B cell (primary cell): ENCODE data around the gene RRAGA.
A peak's percentile ranks its signal among the peaks of the same experiment; 100 is the strongest.

Experiments used
- EZH2 ChIP-seq: IDR thresholded peaks from 2 replicates; pipeline ENCODE4 v1.6.1; 2012; ENCODE audit warnings: borderline replicate concordance, low read depth, mild to moderate bottlenecking, moderate library complexity, low read length; ENCODE audit not compliant: insufficient read depth, poor library complexity, severe bottlenecking
- TF ChIP-seq, protein P1 (sequence below): fragments of 200-600 bp; IDR thresholded peaks from one replicate; pipeline ENCODE4 v1.8.0; 2022; ENCODE audit warnings: antibody characterized with exemption, mild to moderate bottlenecking

DNA sequence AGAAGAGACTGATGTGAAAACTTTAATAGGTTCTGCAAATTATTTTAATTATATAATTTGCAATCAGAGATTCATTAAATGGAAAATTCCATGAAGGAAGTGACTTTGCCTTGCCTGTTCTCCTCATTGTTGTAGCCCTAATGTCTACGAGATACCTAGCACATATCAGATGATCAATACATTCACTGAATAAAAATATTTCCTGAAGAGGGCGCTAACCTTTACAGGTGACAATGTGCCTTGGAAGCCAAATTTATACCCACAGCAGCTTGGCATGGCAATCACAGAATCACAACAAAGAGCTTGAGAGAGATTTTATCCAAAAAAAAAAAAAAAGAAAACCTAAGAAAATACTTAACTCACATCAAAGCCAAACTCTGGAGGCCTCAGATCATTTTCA, 36.1 kb downstream of the RRAGA start:
- no peak for TF ChIP-seq EZH2
- TF ChIP-seq, protein P1, sequence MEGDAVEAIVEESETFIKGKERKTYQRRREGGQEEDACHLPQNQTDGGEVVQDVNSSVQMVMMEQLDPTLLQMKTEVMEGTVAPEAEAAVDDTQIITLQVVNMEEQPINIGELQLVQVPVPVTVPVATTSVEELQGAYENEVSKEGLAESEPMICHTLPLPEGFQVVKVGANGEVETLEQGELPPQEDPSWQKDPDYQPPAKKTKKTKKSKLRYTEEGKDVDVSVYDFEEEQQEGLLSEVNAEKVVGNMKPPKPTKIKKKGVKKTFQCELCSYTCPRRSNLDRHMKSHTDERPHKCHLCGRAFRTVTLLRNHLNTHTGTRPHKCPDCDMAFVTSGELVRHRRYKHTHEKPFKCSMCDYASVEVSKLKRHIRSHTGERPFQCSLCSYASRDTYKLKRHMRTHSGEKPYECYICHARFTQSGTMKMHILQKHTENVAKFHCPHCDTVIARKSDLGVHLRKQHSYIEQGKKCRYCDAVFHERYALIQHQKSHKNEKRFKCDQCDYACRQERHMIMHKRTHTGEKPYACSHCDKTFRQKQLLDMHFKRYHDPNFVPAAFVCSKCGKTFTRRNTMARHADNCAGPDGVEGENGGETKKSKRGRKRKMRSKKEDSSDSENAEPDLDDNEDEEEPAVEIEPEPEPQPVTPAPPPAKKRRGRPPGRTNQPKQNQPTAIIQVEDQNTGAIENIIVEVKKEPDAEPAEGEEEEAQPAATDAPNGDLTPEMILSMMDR: peak; percentile 57
